Transverse colon (tissue), 4 donors: ENCODE data around the gene PXDC1. TPM values are rescaled to one million over a fixed set of nuclear protein-coding genes. Genes with fewer than 3 reads are reported as not detected.
"Not testable (repeated sequence)": the region's sequence is repeated elsewhere in the genome, so short reads cannot be mapped to it uniquely, and the experiment has no call there.

Source experiments
- DNase-seq: peaks from one replicate; pipeline ENCODE4 v3.0.0-alpha.2; 2019
- H3K27ac ChIP-seq, 4 donors: fragments of 200-600 bp; sonication (generic); 2 replicates each; pipeline ENCODE4 v1.5.1; 2016 to 2018; ENCODE audit warnings: inconsistent platforms in 4 of 4
- H3K27me3 ChIP-seq: fragments of 200-600 bp; sonication (generic); 2 replicates; pipeline ENCODE4 v1.5.1; 2017; ENCODE audit warnings: inconsistent platforms
- H3K36me3 ChIP-seq, 4 donors: fragments of 200-600 bp; sonication (generic); 2 replicates each; pipeline ENCODE4 v1.5.1; 2017 to 2019; ENCODE audit warnings: inconsistent platforms in 4 of 4
- H3K4me1 ChIP-seq, 4 donors: fragments of 200-600 bp; sonication (generic); 2 replicates each; pipeline ENCODE4 v1.5.1; 2017 to 2020; ENCODE audit warnings: inconsistent platforms in 4 of 4
- H3K4me3 ChIP-seq, 4 donors: fragments of 200-600 bp; sonication (generic); 1 replicate in 1 of 4; 2 replicates in 3 of 4; pipeline versions ENCODE4 v1.5.1 to v1.6.1; 2017 to 2019; ENCODE audit warnings: inconsistent platforms in 4 of 4
- H3K9me3 ChIP-seq, 2 donors: fragments of 200-600 bp; sonication (generic); 2 replicates each; pipeline ENCODE4 v1.5.1; 2017 to 2019; ENCODE audit warnings: inconsistent platforms in 2 of 2
- EP300 ChIP-seq: sonication (generic); formaldehyde crosslinking; IDR thresholded peaks from one replicate; pipeline ENCODE4 v1.6.1; 2017; ENCODE audit warnings: antibody characterized with exemption, low read depth
- POLR2A ChIP-seq: fragments of 450-650 bp; IDR thresholded peaks from one replicate; pipeline ENCODE4 v1.6.1; 2016; ENCODE audit warnings: antibody characterized with exemption, mild to moderate bottlenecking, moderate library complexity
- POLR2AphosphoS5 ChIP-seq, 3 donors: sonication (generic); formaldehyde crosslinking; IDR thresholded peaks; one replicate each; pipeline ENCODE4 v1.6.1; 2016; ENCODE audit warnings: antibody characterized with exemption in 3 of 3
- WGBS, 2 donors: methylation state at CpG; one replicate each; pipeline ENCODE4 v1.1.5; 2018; ENCODE audit warnings: low coverage in 1 of 2; 5-methylcytosine and 5-hydroxymethylcytosine counted together
- in situ Hi-C, 4 donors: fragments of 200-750 bp; cut with MboI; loops; one replicate each; pipeline versions ENCODE4 v1.15.0 to v1.15.1; 2017; ENCODE audit warnings: low sequenced_read_pairs in 3 of 4, low pct_ligation_motif_present in 1 of 4, low pct_unique_long_range_greater_than_20kb in 1 of 4
- intact Hi-C: fragments of 100-400 bp; cut with DNase I; formaldehyde crosslinking; loops from one replicate; pipeline ENCODE4 v1.15.1; 2023; ENCODE audit warnings: low total_unique reads
- small RNA-seq, 4 donors: library from RNA; depleted of rRNA; stranded (forward); fragments of <200 nt; gene quantifications; one replicate each; pipeline ENCODE3, GENCODE V24; 2016
- total RNA-seq, 4 donors: library from RNA; depleted of rRNA; stranded (reverse); fragments of >200 nt; gene quantifications; one replicate each; pipeline ENCODE4 v1.1.0, GENCODE V29; 2016
- TF ChIP-seq, protein P1 (sequence below), 5 experiments: fragments of 200-600 bp in 3 of 5; fragments of 450-650 bp in 2 of 5; sonication (generic) in 3 of 5; IDR thresholded peaks; 1 replicate in 2 of 5; 2 replicates in 3 of 5; pipeline ENCODE4 v1.5.1; 2016 to 2017; ENCODE audit warnings: antibody characterized with exemption in 5 of 5, inconsistent platforms in 3 of 5, mild to moderate bottlenecking in 2 of 5, moderate library complexity in 1 of 5

The PXDC1 gene
- total RNA-seq, 4 donors from 2014 or later, result 14.6 to 85.4 (median 44.3) TPM

DNA sequence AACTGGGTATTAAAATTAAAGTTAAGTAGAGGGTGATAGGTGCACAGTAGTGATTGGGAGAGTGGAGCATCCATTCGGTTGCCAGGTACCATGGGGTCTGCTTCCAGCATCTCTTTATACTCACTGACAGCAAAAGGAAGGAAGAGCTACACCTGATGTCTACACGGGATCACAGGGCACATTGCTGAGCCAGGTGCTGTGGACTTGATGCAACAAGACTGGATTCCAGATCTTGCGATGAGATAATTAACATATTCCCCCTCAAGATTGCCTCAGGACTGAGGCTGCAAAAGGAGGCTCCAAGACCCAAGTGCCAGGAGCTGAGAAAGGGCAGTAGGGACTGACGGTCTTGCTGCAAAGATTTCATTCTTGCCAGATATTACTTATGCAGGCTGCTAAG, 72.6 kb downstream of the PXDC1 start:
- Histone ChIP-seq H3K36me3 (no peaks in the 10 kb centered on the region), H3K4me1 (no peaks in the 10 kb centered on the region), H3K27me3 (no peaks in the 10 kb centered on the region), H3K9me3 (no peaks in the 10 kb centered on the region), H3K4me3 (no peak overlapping the region), H3K27ac (no peak overlapping the region)
- TF ChIP-seq POLR2AphosphoS5 (IDR thresholded peaks at IDR 0.05) (no peak), EP300 (no peak), POLR2A (no peak)
- TF ChIP-seq, protein P1, sequence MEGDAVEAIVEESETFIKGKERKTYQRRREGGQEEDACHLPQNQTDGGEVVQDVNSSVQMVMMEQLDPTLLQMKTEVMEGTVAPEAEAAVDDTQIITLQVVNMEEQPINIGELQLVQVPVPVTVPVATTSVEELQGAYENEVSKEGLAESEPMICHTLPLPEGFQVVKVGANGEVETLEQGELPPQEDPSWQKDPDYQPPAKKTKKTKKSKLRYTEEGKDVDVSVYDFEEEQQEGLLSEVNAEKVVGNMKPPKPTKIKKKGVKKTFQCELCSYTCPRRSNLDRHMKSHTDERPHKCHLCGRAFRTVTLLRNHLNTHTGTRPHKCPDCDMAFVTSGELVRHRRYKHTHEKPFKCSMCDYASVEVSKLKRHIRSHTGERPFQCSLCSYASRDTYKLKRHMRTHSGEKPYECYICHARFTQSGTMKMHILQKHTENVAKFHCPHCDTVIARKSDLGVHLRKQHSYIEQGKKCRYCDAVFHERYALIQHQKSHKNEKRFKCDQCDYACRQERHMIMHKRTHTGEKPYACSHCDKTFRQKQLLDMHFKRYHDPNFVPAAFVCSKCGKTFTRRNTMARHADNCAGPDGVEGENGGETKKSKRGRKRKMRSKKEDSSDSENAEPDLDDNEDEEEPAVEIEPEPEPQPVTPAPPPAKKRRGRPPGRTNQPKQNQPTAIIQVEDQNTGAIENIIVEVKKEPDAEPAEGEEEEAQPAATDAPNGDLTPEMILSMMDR (IDR thresholded peaks at IDR 0.05), result no peak
- in situ Hi-C loops (no loop called here), intact Hi-C loops (no loop called here)
- no peak for DNase-seq
- WGBS, 2 donors, result 89 to 90% methylated on average over 2 to 4 of the region's 4 CpGs

DNA sequence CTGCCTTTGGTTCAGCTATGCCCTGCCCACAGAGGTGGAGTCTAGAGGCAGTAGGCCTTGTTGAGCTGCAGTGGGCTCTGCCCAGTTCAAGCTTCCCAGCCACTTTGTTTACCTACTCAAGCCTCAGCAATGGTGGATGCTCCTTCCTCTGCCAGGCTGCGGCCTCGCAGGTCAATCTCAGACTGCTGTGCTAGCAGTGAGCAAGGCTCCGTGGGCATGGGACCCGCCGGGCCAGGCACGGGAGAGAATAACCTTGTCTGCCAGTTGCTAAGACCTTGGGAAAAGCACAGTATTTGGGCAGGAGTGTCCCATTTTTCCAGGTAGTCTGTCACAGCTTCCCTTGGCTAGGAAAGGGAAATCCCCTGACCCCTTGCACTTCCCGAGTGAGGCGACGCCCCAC, 73.8 kb downstream of the PXDC1 start:
- H3K9me3 ChIP-seq, intact Hi-C loops, in situ Hi-C loops, H3K4me3 ChIP-seq, H3K27me3 ChIP-seq, DNase-seq, H3K36me3 ChIP-seq, H3K4me1 ChIP-seq, H3K27ac ChIP-seq: not testable (repeated sequence)
- 96% methylated on average over 9 of the region's 9 CpGs; no CpG with 5 or more reads in 1 of the 2 donors for WGBS, 2 donors

DNA sequence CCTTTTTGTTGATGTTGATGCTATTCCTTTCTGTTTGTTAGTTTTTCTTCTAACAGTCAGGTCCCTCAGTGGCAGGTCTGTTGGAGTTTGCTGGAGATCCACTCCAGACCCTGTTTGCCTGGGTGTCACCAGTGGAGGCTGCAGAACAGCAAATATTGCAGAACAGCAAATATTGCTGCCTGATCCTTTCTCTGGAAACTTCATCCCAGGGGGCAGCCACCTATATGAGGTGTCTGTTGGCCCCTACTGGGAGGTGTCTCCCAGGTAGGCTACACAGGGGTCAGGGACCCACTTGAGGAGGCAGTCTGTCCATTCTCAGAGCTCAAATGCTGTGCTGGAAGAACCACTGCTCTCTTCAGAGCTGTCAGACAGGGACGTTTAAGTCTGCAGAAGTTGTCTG, 74.2 kb downstream of the PXDC1 start:
- 70% methylated on average over 1 of the region's 1 CpG; no CpG with 5 or more reads in 1 of the 2 donors for WGBS, 2 donors
- H3K4me3 ChIP-seq, H3K4me1 ChIP-seq, H3K9me3 ChIP-seq, in situ Hi-C loops, intact Hi-C loops, H3K27ac ChIP-seq, DNase-seq, H3K27me3 ChIP-seq, H3K36me3 ChIP-seq: not testable (repeated sequence)

Small RNA genes lying within 50 kb of the gene (small RNA-seq; reads per million reads assigned to genes)
- gene AL033523.1, result 0 reads per million in 4 donors

Other genes starting within 250 kb of the PXDC1 start
- gene FAM50B, start 97.7 kb upstream of the PXDC1 start, total RNA-seq, result 1 to 10 TPM in 3 of 4 donors, not detected in 1; 3.4 to 6.4 (median 5.2) TPM